Erythroblast (primary cell): ENCODE measurements around the gene WDR7.

Experiments used
- GATA1 ChIP-seq: IDR thresholded peaks from 2 replicates; pipeline ENCODE4 v1.6.1; 2011; ENCODE audit warnings: low read depth, mild to moderate bottlenecking, control low read depth, low read length, moderate library complexity
- POLR2A ChIP-seq: IDR thresholded peaks from 2 replicates; pipeline ENCODE4 v1.6.1; 2011; ENCODE audit warnings: mild to moderate bottlenecking, low read length

- no peak for TF ChIP-seq POLR2A
- TF ChIP-seq GATA1: no peak
Observed at GRCh38 chr18:56851774-56852173, 200.6 kb downstream of the WDR7 start.
